NCI-H510A treated with DMSO at 0.1 percent for 48 hours (cell line): Measurements from ENCODE around the gene SOST.
A peak's percentile ranks its signal among the peaks of the same experiment; 100 is the strongest.
"Not testable (repeated sequence)": the region's sequence is repeated elsewhere in the genome, so short reads cannot be mapped to it uniquely, and the experiment has no call there.

ENCODE experiments used
- DNase-seq: peaks from one replicate; lab custom pipeline; 2025; lab: John Stamatoyannopoulos, UW

The SOST gene

DNA sequence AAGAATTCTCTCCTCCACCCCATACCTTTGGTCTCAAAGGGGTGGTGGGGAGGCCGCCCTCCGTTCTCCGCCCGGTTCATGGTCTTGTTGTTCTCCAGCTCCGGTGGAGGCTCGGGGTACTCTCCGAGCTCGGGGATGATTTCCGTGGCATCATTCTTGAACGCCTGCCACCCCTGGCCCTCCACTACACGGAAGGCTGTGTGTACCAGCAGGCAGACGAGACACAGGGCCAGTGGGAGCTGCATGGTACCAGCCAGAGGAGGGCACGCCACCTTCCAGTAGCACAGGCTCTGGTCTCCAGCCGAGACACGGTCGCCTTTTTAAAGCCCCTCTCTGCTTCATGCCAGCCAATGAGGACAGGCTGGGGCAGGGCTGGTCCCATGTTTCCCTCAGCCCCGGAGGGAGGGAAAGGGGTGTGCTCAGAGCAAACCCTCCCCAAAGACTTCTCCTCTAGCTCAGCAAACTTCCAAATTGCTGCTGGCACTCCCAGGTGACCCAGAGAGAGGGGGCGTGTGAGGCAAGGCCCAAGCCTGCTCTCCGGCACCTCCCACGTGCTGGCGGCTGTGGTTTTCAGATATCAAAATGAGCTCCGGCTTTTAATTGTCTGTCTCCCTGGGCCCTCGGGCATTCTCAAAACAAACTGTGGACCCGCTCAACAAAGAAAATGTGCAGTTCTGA, at the start of gene SOST:
Gene SOST (minus strand): TSS at position 295 of the 678 bp plus-strand sequence. CDS start 50 bp downstream, at position 245.
- DNase-seq, result no peak

DNA sequence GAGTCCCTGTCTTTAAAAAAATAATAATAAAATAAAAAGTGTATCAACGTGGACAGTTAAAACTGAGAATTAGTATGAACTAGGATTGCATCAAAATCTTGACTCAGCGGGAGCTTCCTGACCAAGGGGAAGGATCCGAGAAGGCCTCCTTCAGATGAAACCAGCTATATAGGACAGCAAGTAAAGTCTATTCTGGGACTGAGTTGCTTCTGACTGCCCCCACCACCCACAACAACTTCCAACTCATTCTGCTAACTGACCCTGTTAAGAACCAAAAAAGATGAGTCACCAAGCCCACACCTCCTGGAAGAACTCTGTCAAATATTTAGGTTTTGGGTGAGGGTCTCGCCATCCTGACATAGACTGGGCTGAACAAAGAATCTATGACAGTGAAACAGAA, 49.5 kb upstream of the SOST start:
- DNase-seq, result no peak

DNA sequence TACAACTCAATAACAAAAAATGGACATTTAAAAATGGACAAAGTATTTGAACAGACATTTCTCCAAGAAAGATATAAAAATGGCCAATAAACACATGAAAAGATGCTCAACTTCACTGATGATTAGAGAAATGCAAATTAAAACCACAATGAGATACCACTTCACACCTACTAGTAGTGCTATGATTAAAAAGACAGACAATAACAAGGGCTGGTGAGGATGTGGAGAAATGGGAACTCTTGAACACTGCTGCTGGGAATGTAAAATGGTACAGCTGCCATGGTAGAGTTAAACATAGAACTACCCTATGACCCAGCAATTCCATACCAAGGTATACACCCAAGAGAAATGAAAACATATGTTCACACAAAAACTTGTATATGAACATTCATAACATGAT, 46.5 kb upstream of the SOST start:
- DNase-seq, result no peak

DNA sequence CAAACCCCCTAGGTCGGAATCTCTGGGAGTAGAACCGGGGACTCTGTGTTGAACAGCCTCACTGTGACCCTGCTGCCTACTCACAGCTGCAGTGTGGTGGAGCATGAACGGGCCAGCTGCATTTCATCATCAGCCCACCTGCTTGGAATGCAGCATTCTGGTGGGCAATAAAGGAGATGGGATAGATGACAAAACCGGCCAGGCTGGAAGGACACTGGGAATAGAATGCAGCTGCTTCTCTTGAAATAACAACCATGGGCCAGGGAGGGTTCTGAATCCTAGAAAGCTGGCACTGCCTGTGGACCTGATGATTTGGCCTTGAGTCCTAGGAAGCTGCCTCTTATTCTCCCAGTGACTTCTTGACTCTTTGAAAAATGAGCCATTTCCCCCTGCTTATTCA, 45.2 kb upstream of the SOST start:
- no peak for DNase-seq

DNA sequence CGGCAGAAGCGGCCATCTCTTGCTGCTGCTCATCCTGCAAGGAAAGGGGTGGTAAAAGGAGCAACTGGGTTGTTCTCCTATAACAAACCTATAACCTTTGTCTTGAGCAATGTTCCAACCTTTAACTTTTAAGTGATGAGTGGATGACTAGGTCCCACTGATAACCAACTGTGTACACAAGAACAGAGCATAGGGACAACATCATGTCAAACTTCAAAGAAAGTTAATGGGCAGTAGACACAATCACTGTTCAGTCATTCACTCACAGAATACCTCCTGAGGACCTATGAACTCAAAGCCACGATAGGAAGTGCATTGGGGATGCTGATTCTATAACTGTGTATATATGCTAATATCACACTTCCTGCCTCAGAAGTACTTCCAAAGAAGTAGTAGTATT, 43.3 kb upstream of the SOST start:
- DNase-seq, result no peak

DNA sequence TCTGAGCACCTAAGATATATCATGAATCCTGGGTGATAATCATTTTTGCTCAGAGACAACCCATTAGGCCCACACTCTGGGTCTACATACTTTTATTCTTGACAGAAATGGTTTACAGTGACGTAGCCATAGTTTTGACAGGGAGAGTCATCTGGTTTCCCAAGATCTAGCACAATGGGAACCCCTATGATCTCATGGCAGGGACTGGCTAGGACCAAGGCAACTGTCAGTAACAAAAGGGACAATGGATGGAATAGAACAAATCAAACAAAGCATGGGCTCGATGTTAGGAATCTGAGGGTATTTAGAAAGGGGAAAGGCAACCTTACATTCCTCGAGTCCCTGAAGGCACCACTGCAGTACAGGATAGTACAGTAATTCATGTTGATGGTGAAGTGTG, 42.1 kb upstream of the SOST start:
- no peak for DNase-seq

DNA sequence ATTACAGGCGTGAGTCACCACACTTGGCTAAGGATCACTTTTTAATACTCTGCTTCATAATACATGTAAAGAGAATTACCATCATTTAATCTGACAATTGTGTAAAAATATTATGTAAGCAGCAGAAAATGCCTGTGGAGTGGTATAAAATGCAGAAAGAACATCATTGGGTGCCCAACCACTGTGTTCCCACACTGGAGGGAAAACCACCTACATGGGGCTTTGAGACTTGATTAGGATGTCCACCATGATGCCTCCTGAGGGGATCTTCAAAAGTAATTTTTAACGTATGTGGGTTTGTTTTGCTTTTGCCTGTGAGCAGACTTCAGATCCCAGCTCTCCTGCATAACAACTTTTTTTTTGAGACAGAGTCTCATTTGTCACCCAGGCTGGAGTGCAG, 40.5 kb upstream of the SOST start:
- no peak for DNase-seq

DNA sequence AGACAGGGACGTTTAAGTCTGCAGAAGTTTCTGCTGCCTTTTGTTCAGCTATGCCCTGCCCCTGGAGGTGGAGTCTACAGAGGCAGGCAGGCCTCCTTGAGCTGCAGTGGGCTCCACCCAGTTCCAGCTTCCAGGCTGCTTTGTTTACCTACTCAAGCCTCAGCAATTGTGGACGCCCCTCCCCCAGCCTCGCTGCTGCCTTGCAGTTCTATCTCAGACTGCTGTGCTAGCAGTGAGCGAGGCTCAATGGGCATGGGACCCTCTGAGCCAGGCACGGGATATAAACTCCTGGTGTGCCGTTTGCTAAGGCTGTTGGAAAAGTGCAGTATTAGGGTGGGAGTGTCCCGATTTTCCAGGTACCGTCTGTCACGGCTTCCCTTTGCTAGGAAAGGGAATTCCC, 39.4 kb upstream of the SOST start:
- DNase-seq, result not testable (repeated sequence)

DNA sequence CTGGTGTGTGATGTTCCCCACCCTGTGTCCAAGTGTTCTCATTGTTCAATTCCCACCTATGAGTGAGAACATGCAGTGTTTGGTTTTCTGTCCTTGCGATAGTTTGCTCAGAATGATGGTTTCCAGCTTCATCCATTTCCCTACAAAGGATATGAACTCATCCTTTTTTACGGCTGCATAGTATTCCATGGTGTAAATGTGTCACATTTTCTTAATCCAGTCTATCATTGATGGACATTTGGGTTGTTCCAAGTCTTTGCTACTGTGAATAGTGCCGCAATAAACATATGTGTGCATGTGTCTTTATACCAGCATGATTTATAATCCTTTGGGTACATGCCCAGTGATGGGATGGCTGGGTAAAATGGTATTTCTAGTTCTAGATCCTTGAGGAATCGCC, 34.1 kb upstream of the SOST start:
- not testable (repeated sequence) for DNase-seq

DNA sequence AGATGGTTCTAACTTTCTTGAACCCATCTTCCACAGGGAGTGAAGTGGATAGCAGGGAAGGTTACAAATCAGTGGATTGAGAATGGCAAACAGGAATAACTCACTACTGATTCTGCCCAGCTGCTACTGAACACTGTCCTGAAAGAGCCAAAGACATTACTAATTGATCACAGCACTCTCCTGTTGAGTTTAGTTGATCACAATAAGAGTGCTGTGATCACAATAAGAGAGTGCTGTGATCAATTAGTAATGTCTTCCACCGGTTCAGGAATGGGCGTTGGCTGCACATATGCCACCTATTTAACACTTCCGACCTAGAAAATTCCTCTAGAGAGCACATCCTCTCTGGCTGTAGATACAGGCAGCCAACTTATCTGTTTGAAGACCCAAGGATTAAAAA, 33.0 kb upstream of the SOST start:
- peak; percentile 10 for DNase-seq

DNA sequence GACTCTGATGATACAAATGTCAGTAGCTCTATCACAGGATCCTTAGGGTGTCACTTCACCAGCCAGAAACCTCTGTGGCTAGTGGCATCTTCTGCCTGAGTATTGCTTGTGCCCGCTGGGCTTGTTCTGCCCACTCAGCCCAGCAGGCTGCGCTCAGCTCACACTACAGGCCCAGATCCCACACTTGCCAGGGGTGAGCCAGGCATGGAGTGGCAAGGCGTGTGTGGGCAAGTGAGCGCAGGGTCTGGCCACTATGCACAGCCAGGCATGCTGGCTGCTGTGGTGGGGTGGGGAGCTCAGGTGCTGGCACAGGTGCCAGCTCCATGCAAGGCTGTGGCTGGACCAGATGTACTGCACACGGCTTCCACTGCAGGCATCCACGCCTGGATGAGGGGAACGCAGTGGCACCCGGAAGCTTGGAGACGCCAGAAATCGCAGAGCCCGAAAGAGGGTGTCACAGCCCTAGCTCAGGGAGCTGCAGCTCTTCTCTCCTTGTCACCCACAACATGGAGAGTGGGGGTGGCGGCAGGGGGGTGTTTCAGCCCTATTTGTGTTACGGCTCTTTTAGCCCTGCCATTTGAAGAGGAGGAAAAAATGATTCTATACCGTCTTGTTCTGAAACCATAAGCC, 31.8 kb upstream of the SOST start:
- no peak for DNase-seq

DNA sequence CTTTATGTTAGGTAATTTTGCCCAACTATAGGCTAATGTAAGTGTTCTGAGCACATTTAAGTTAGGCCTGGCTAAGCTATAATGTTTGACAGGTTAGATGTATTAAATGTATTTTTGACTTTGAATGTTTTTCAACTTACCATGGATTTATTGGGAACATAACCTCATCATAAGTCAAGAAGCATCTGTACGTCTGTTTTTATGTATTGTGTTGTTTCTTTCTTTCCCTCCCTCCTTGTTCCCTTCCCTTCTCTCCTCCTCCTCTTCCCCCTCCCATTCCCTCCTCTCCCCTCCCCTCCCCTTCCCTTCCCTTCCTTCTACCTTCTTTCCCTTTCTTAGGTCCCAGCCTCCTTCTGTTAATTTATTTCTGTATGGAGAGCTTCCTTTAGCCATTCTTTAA, 30.9 kb upstream of the SOST start:
- DNase-seq, result no peak

DNA sequence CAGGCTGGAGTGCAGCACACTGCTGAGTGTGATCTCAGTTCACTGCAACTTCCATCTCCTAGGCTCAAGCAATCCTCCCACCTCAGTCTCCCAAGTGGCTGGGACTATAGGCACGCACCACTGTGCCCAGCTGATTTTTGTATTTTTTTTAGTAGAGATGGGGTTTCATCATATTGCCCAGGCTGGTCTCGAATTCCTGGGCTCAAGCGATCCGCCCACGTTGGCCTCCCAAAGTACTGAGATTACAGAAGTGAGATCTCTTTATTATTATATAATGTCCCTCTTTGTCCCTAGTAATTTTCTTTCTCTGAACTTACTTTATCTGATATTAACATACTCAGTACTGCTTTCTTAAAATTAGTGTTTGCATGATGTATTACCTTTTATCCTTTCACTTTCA, 29.9 kb upstream of the SOST start:
- DNase-seq, result no peak

DNA sequence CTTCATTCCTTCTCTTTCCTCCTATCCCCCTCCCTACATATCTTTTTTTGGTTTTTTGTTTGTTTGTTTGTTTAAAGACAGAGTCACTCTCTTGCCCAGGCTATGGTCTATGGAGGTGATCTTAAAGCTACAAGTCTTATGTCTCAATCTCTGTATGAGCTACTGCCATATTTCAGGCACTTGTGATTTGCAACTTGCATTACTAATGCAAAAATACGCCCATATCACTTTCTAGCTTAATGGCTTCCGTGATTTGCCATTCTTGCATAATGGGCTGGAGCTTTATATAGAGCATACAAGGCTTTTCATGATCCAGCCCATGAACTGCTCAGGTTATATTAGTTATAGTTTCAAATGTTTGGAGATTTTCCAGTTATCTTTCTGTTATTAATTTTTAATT, 29.1 kb upstream of the SOST start:
- DNase-seq, result no peak

DNA sequence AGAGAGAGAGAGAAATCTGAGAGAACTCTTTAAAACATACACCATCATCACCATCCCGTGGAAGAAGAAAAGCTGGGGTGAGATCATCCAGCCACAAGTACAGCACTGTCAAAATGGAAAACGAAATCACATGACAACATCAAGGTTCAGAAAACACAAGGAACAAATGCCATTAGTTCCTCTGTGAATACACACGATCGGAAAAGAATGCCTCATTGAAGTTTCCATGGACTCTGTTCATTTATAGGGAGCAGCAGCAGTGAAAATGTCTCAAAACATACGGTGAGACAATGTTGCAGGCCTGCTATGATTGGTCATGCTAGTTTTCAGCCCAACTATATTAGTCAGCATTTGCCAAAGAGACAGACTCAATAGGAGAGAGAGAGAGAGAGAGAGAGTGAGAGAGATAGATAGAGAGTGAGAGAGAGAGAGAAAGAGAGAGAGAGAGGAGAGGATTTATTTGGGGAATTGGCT, 26.1 kb upstream of the SOST start:
- no peak for DNase-seq

DNA sequence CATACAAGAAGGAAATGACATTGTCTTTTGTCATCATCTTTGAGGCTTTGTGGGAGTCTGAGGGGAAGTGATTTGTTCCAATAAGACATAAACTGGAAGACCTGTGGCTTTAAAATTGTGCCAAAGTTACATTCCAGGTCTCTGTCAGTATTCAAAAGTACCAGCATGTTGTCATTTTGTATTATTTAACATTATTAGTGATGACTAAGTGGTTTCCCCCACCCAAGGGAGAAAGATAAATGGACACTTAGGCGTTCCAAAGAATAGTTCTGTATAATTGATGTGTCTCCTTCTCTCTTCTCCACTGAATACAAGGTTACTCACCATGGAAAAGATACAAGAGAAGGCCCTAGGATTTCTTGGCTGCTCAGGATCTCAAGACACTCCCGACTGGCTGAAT, 25.5 kb upstream of the SOST start:
- DNase-seq, result no peak

DNA sequence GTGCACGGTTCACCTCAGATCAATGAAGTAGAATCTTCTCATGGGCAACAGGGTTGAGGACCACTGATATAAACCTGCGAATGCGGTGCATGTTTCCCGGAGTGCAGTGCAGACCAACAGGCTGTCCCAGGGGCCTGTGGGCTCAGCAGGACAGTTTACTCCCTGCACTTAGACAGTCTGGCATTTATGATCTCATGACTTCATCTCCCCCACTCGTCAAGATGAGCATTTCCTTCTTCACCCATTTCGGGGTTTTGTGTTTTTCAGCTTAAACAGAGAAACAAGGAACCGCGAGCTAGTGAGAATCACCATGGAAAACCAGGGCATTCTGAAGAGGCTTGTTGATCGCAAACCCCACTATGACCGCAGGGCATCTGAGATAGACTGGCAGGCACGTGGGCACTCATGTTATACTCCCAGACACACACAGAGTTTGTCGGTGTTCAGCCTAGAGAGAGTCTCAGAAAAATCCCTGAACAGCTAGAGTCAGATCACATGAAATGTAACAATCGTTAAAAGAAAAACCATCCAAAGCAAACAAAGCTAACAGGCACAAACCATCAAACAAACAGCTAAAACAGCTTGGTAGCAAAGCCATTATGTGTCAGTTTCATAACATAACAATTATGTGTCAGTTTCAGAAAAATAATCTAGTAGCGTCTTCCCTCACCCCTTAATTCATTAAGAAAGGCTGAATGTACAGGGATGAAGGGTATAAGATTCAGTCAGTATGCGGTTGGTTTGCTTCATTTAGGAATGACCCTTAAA, 24.5 kb upstream of the SOST start:
- no peak for DNase-seq

DNA sequence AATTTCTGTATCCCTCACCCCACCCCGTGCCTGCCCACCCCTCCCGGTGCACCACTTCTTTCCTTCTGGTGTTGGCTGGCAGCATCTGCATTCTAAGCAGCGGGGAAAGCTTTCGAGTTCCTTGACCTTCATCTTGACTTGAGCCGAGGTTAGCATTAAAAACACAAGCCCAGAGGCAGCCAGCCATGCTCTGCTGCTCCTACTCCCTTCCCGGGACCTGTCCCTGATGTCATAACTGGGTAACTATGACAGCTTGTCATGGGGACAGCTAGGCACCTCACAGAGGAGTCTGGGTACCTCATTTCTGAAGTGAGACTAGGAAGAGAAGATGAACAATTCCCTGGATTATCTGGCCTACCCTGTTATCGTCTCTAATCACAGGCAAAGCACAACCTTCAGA, 21.5 kb upstream of the SOST start, which contains the start of gene CFAP97D1:
Gene CFAP97D1 (plus strand): TSS at position 301 of the 400 bp plus-strand sequence. CDS start 28 bp downstream, at position 329.
- no peak for DNase-seq

DNA sequence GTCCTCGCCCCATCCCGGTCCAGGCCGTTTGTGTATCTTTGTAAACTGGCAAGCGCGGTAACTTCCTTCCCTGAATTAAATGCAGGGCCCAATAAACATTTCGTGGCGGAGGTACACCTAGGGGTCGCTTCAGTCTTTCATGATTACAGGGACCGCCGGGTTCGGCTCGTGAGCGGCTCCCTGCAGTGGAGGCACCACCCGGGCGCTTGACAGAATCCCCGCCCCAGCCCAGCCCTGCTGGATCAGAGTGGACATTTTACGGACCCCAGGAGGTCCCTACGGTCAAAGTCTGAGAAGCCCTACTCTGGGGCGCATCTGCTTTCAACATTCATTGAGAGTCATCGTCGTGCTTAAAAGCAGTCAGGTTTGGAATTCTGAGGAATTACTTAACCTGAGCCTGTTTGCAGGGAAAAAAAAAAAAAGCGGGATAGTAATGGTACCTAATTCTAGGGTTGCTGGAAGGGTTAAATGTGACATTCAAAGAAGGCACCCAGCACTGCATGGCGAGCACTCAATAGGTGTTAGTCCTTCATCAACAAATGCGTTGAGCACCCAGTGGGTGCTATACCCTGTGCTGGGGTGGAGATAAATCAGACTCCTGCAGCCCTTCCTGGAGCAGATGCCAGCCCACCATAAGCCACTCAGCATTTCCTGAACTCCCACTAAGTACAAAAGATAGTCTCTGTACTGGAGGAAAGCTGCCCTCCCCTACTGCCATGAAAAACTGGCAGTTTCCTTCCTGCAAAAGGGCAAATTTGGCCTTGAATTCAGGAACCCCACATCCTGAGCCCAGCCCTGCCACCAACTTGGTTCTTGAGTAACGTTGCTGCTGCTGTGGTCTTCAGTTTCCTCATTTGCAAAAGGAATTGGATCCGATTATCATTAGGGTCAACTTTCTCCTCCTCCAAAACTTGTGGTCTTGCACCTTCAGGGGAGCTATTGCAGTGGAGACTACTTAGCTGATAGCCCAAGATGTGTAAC, 20.8 kb upstream of the SOST start:
- peak; percentile 78 for DNase-seq

DNA sequence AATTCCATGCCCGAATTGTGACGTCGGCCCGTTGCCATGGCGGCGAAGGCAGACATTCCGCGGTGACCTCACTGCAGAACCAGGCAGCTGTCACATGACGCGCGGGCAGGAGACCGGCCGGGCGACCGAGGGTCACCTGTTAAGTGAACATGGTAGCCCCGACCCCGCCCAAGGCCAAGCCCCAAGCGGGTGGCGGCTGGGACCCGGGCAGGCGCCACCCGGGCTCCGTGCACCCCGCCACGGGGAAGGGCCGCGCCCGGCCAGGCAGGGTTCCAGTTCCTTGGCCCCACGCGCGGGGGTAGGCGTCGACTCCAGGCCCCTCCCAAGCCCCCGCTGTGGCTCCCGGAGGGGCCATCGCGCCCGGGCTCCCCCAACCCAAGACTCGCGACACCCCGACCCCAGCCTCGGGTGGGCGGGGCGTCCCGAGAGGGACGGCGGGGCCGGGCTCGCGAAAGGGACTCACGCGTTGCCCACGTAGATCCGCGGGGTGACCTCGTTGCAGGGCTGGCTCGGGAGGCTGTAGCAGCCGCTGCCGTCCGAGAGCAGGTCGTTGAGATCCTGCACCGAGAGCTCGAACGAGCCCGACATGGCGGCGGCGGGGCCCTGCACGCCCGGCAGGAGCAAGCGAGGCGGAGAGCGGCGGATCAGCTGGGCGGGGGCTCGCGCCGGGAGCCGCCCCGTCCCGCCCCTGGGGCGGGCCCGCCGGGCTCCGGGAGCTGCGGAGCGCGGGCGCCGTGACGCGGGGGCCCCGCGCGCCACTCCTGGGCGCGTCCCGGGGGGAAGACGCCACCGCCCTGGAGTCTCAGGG, 19.9 kb upstream of the SOST start, which contains the start of gene DUSP3:
Gene DUSP3 (minus strand): TSS at position 641 of the 808 bp plus-strand sequence. CDS start 53 bp downstream, at position 588.
- peak; percentile 78 for DNase-seq
